CD4-positive, CD25-positive, alpha-beta regulatory T cell (primary cell): ENCODE measurements around the gene RNF126. TPM values are rescaled to one million over a fixed set of nuclear protein-coding genes. Genes with fewer than 3 reads are reported as not detected.

ENCODE experiments used
- ATAC-seq, 2 donors: fragments of 150-1000 bp; cut with Tn5 transposase; one replicate each; pipeline ENCODE4 v1.10.0; 2021; ENCODE audit warnings: low read depth in 2 of 2, moderate number of reproducible peaks in 2 of 2, moderate library complexity in 1 of 2
- DNase-seq, 3 donors: peaks; one replicate each; pipeline versions ENCODE4 v3.0.0 to v3.0.0-alpha.2; 2012 to 2022; ENCODE audit warnings: mixed read lengths in 1 of 3
- H3K27ac ChIP-seq: one replicate; pipeline ENCODE4 v1.7.0; 2013; ENCODE audit warnings: mild to moderate bottlenecking, low read length; ENCODE audit not compliant: insufficient read depth, poor library complexity, severe bottlenecking
- H3K27me3 ChIP-seq: one replicate; pipeline ENCODE4 v1.7.0; 2013; ENCODE audit warnings: low read length; ENCODE audit not compliant: control insufficient read depth, insufficient read depth
- H3K36me3 ChIP-seq: one replicate; pipeline ENCODE4 v1.7.0; 2013; ENCODE audit warnings: mild to moderate bottlenecking, low read length, moderate library complexity; ENCODE audit not compliant: control insufficient read depth, insufficient read depth
- H3K4me1 ChIP-seq: 2 replicates; pipeline ENCODE4 v1.7.0; 2013; ENCODE audit warnings: mild to moderate bottlenecking, low read length; ENCODE audit not compliant: insufficient read depth, control insufficient read depth, poor library complexity, severe bottlenecking
- H3K4me3 ChIP-seq: one replicate; pipeline ENCODE4 v1.7.0; 2013; ENCODE audit warnings: low read depth, mild to moderate bottlenecking, low read length, moderate library complexity
- H3K9me3 ChIP-seq, 2 experiments: 1 replicate in 1 of 2; 2 replicates in 1 of 2; pipeline ENCODE4 v1.7.0; 2013; ENCODE audit warnings: low read length in 2 of 2, mild to moderate bottlenecking in 1 of 2, moderate library complexity in 1 of 2; ENCODE audit not compliant: control insufficient read depth in 2 of 2
- H3K27ac Mint-ChIP-seq, 3 donors: one replicate each; pipeline ENCODE4 v1.8.0; 2020 to 2022; ENCODE audit warnings: mild to moderate bottlenecking in 3 of 3, mixed read lengths in 3 of 3, moderate library complexity in 2 of 3
- H3K27me3 Mint-ChIP-seq: one replicate; pipeline ENCODE4 v1.8.0; 2022; ENCODE audit warnings: mild to moderate bottlenecking, mixed read lengths
- H3K36me3 Mint-ChIP-seq: one replicate; pipeline ENCODE4 v1.8.0; 2020; ENCODE audit warnings: mixed read lengths
- H3K4me1 Mint-ChIP-seq, 4 donors: one replicate each; pipeline ENCODE4 v1.8.0; 2020 to 2022; ENCODE audit warnings: mixed read lengths in 4 of 4, mild to moderate bottlenecking in 1 of 4
- H3K4me3 Mint-ChIP-seq, 4 donors: one replicate each; pipeline ENCODE4 v1.8.0; 2020 to 2022; ENCODE audit warnings: mild to moderate bottlenecking in 4 of 4, mixed read lengths in 4 of 4, moderate library complexity in 3 of 4
- H3K9me3 Mint-ChIP-seq, 7 donors: one replicate each; pipeline ENCODE4 v1.8.0; 2020 to 2022; ENCODE audit warnings: mixed read lengths in 7 of 7, mild to moderate bottlenecking in 3 of 7, moderate library complexity in 2 of 7
- polyA plus RNA-seq, 4 donors: library from polyadenylated mRNA; unstranded; fragments of 300-500 nt; fragmentation: Illumina TruSeq; gene quantifications; one replicate each; pipeline ENCODE4 v1.2.3, GENCODE V29; 2021
- total RNA-seq: library from RNA; stranded (reverse); gene quantifications from one replicate; pipeline ENCODE4 v1.2.3, GENCODE V29; 2022

RNF126 gene
- total and polyA plus RNA-seq, 5 donors from 2014 or later = 57.2 to 124 (median 78.5) TPM

GRCh38 chr19:645912-646778 lies 16.9 kb downstream of the RNF126 start:
- H3K4me1 ChIP-seq = no peaks in the 10 kb centered on the region
- Mint-ChIP-seq H3K4me1 (peaks cover 0 to 3% (median 0%) of the 10 kb centered on the region in 4 donors), H3K27me3 (no peaks in the 10 kb centered on the region), H3K36me3 (no peaks in the 10 kb centered on the region), H3K27ac (peak overlapping the region in 1 of 3 donors; percentile 79), H3K9me3 (peaks cover 0 to 1% (median 0%) of the 10 kb centered on the region in 7 donors), H3K4me3 (no peak overlapping the region)
- H3K9me3 ChIP-seq = no peaks in the 10 kb centered on the region
- H3K27me3 ChIP-seq = no peaks in the 10 kb centered on the region
- no peak for DNase-seq
- H3K4me3 ChIP-seq = no peak overlapping the region
- H3K27ac ChIP-seq = no peak overlapping the region
- ATAC-seq = no peak
- H3K36me3 ChIP-seq = peaks cover 32% of the 10 kb centered on the region

DNA sequence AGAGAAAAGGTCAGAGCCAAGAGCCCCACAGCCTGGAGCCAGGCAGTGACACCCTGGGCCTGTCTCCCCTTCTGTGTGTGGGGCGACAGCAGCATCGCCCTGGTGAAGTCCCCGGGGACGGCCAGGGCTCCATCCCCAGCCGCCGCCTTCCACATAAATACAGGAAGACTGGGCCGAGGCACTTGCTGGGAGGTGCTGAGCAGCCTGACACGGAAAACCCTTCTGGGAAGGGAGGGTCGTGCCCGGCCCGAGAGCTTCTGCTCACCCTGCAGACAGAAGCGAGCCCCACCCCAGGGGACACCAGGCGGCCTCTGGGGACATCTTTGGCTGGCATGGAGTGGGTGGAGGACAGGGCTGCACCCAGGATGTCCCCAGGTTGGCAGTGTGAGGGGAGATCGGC lies 18.2 kb downstream of the RNF126 start:
- H3K9me3 Mint-ChIP-seq = peaks cover 0 to 1% (median 0%) of the 10 kb centered on the region in 7 donors
- no peaks in the 10 kb centered on the region for H3K27me3 Mint-ChIP-seq
- DNase-seq = no peak
- no peak overlapping the region for H3K27ac Mint-ChIP-seq
- Histone ChIP-seq H3K4me3 (no peak overlapping the region), H3K4me1 (peaks cover 5% of the 10 kb centered on the region), H3K36me3 (peaks cover 28% of the 10 kb centered on the region), H3K27ac (no peak overlapping the region), H3K9me3 (no peaks in the 10 kb centered on the region), H3K27me3 (no peaks in the 10 kb centered on the region)
- ATAC-seq = no peak
- no peaks in the 10 kb centered on the region for H3K4me1 Mint-ChIP-seq
- no peaks in the 10 kb centered on the region for H3K36me3 Mint-ChIP-seq
- peak overlapping the region in 2 of 4 donors; percentile 22 to 38 for H3K4me3 Mint-ChIP-seq

- Mint-ChIP-seq H3K27me3 (no peaks in the 10 kb centered on the region), H3K9me3 (peaks cover 0 to 1% (median 0%) of the 10 kb centered on the region in 7 donors), H3K27ac (peak overlapping the region in 1 of 3 donors; percentile 63), H3K4me3 (peak overlapping the region in 2 of 4 donors; percentile 56 to 80), H3K36me3 (no peaks in the 10 kb centered on the region), H3K4me1 (peaks cover 0 to 3% (median 1%) of the 10 kb centered on the region in 4 donors)
- Histone ChIP-seq H3K36me3 (peaks cover 25% of the 10 kb centered on the region), H3K27ac (no peak overlapping the region), H3K4me1 (peaks cover 7% of the 10 kb centered on the region), H3K4me3 (no peak overlapping the region), H3K27me3 (no peaks in the 10 kb centered on the region), H3K9me3 (no peaks in the 10 kb centered on the region)
- no peak for ATAC-seq
- no peak for DNase-seq
These were observed 18.7 kb downstream of the RNF126 start for GRCh38 chr19:644363-644762.

GRCh38 chr19:643736-644135 lies 19.3 kb downstream of the RNF126 start:
- Mint-ChIP-seq H3K27me3 (no peaks in the 10 kb centered on the region), H3K27ac (no peak overlapping the region), H3K9me3 (peaks cover 0 to 1% (median 0%) of the 10 kb centered on the region in 7 donors), H3K36me3 (no peaks in the 10 kb centered on the region), H3K4me1 (peaks cover 0 to 7% (median 4%) of the 10 kb centered on the region in 4 donors), H3K4me3 (peak overlapping the region in 1 of 4 donors; percentile 56)
- no peaks in the 10 kb centered on the region for H3K9me3 ChIP-seq
- no peaks in the 10 kb centered on the region for H3K27me3 ChIP-seq
- no peak overlapping the region for H3K4me3 ChIP-seq
- peaks cover 21% of the 10 kb centered on the region for H3K36me3 ChIP-seq
- no peak for DNase-seq
- H3K4me1 ChIP-seq = peaks cover 13% of the 10 kb centered on the region
- H3K27ac ChIP-seq = no peak overlapping the region
- ATAC-seq = no peak

GRCh38 chr19:642767-643727 lies 20.0 kb downstream of the RNF126 start:
- Histone ChIP-seq H3K27me3 (no peaks in the 10 kb centered on the region), H3K36me3 (peaks cover 16% of the 10 kb centered on the region), H3K27ac (no peak overlapping the region), H3K4me3 (no peak overlapping the region), H3K4me1 (peaks cover 14% of the 10 kb centered on the region), H3K9me3 (no peaks in the 10 kb centered on the region)
- peaks cover 0 to 9% (median 4%) of the 10 kb centered on the region in 4 donors for H3K4me1 Mint-ChIP-seq
- H3K9me3 Mint-ChIP-seq = peaks cover 0 to 1% (median 0%) of the 10 kb centered on the region in 7 donors
- H3K27me3 Mint-ChIP-seq = no peaks in the 10 kb centered on the region
- no peak for ATAC-seq
- peak overlapping the region in 1 of 3 donors; percentile 25 for H3K27ac Mint-ChIP-seq
- no peak for DNase-seq
- H3K36me3 Mint-ChIP-seq = no peaks in the 10 kb centered on the region
- H3K4me3 Mint-ChIP-seq = no peak overlapping the region

GRCh38 chr19:641702-642101 lies 21.3 kb downstream of the RNF126 start:
- Histone ChIP-seq H3K27me3 (no peaks in the 10 kb centered on the region), H3K36me3 (peaks cover 5% of the 10 kb centered on the region), H3K4me3 (no peak overlapping the region), H3K4me1 (peaks cover 14% of the 10 kb centered on the region), H3K27ac (no peak overlapping the region), H3K9me3 (no peaks in the 10 kb centered on the region)
- Mint-ChIP-seq H3K27me3 (no peaks in the 10 kb centered on the region), H3K9me3 (no peaks in the 10 kb centered on the region), H3K4me1 (peaks cover 0 to 14% (median 5%) of the 10 kb centered on the region in 4 donors), H3K27ac (no peak overlapping the region), H3K36me3 (no peaks in the 10 kb centered on the region), H3K4me3 (peak overlapping the region in 1 of 4 donors; percentile 89)
- ATAC-seq (no peak), DNase-seq (no peak)

DNA sequence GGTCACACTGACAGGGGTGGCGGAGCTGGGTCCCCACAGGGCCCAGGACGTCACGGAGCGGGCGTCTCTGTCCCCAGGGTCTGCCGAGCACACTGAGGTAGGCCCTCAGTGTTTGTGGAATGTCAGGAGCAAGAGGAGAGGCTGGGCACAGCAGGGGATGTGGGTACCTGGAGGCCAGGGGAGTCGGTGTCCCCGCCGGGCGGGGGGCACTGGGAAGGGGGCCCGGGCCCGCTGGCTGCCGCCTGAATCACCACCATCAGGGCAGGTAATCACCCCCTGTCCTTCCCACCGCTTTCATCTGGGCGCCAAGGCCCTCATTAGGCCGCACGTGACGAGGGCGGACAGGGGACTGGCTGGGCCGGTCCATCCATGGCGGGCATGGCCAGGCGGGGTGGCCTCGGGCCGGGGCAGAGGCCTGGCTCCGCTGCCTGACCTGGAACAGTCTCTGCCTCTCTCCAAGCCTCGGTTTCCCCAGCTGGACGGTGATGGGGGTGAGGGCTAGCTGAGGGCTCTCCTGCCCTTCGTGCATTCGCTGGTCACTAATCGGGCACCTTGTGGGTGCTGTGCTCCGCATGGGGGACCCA lies 22.3 kb downstream of the RNF126 start:
- Mint-ChIP-seq H3K36me3 (no peaks in the 10 kb centered on the region), H3K9me3 (no peaks in the 10 kb centered on the region), H3K4me1 (peaks cover 0 to 14% (median 5%) of the 10 kb centered on the region in 4 donors), H3K27ac (no peak overlapping the region), H3K4me3 (peak overlapping the region in 1 of 4 donors; percentile 7), H3K27me3 (no peaks in the 10 kb centered on the region)
- peak overlapping the region; percentile 47 for H3K27ac ChIP-seq
- ATAC-seq (no peak), DNase-seq (no peak)
- H3K36me3 ChIP-seq = no peaks in the 10 kb centered on the region
- no peaks in the 10 kb centered on the region for H3K27me3 ChIP-seq
- H3K4me3 ChIP-seq = no peak overlapping the region
- H3K9me3 ChIP-seq = no peaks in the 10 kb centered on the region
- H3K4me1 ChIP-seq = peaks cover 14% of the 10 kb centered on the region
